DMS79 treated with DMSO at 0.1 percent for 48 hours (cell line): ENCODE data around the gene HES7.

Experiments
- DNase-seq: peaks from one replicate; lab custom pipeline; 2025; lab: John Stamatoyannopoulos, UW

The HES7 gene

DNA sequence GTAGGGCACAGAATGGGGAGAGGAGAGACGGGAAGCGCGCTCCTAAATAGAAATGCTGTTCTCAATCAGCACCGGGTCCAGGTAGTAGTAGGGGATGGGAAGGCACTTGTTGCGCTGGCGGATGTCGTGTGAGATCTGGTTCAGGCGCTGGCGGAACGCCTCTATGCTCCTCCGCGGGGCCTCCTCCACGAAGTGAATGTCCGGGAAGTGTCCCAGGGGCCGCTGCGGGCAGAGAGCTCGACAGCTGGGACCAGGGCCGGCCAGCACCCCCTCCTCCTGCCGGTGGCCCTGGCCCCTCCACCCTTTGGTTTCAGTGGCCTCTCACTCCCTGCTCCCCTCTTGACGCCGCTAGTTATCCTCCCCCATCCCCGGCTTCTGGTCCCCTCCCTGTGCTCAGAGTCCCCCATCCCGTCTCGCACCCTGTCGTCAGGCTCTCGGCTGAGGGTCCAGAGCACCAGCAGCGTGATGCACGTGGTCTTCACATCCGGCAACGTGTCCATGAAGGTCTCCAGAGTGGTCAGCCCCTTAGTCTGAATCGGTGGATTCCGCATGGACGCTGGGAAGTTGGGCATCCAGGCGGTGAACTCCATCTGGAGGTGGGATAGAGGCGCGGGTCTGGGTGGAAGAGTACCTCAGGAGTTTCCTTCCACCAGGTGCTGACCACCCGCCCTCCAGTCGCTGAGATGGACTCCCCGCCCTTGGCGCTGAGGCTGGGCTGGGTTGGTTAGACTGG, 51.0 kb downstream of the HES7 start:
- DNase-seq, result peak; percentile 13

GRCh38 chr17:8072341-8072728, 51.6 kb downstream of the HES7 start:
- DNase-seq, result no peak

DNA sequence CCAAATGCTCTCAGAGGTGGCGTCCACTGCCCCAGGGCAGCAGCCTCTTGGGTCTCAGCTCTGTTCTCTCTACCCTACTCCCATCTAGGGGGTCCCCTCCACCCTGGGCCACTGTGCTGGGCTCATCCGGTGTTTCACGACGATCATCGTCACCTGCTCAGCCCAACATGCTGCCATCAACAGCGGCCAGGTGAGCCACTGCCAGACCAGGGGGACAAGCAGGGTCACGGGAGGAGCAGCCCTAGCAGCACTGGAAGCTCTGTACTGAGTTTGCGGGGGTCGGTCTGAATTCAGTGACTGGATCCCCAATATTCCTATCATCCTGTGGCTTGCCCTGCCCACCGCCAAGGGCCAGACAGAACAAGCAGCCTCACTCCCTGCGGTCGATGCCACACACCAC, 52.4 kb downstream of the HES7 start:
- no peak for DNase-seq
